ENCODE measurements around the gene KHDC1L. TPM values are rescaled to one million over a fixed set of nuclear protein-coding genes. Genes with fewer than 3 reads are reported as not detected.
"Not testable (repeated sequence)": the region's sequence is repeated elsewhere in the genome, so short reads cannot be mapped to it uniquely, and the experiment has no call there.

The KHDC1L gene
- total RNA-seq, 1 experiment from 2014 or later, result not detected

GRCh38 chr6:73227606-73228255, 2.4 kb upstream of the KHDC1L start:
- in situ Hi-C loops (cut with HindIII; ENCODE audit: low pct_unique_long_range_greater_than_20kb, low sequenced_read_pairs), result no loop called here
- DNase-seq (ENCODE audit: low read depth, low spot score), result no peak

- DNase-seq (ENCODE audit: low read depth, low spot score), result no peak
- in situ Hi-C loops (cut with HindIII; ENCODE audit: low pct_unique_long_range_greater_than_20kb, low sequenced_read_pairs), result no loop called here
These were observed 8.4 kb downstream of the KHDC1L start for GRCh38 chr6:73216859-73217258.

DNA sequence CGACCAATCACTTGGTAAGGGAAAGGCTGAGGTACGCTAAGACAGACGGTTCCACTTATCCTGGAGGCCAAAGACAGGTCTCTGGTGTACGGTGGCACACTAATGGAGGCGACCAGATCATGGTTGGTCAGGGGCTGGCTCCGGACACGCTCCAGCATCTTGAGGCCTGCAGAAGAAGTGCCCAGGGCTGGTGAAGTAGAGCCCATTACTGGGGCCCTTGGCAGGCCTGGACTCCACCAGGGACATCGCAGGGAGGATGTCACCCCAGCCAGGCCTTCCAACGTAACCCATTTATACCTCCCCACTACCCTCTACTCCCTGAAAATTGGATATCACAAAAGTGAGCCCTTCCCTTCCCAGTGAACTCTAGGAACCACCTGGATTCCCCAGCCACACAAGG, 16.2 kb downstream of the KHDC1L start:
- no peak for DNase-seq (ENCODE audit: low read depth, low spot score)

GRCh38 chr6:73207221-73207837, 18.0 kb downstream of the KHDC1L start:
- DNase-seq (ENCODE audit: low read depth, low spot score), result no peak
- in situ Hi-C loops (cut with HindIII; ENCODE audit: low pct_unique_long_range_greater_than_20kb, low sequenced_read_pairs), result no loop called here

More for the DNA sequence above, 16.2 kb downstream of the KHDC1L start:
- in situ Hi-C loops (cut with HindIII; ENCODE audit: low pct_unique_long_range_greater_than_20kb, low sequenced_read_pairs), result no loop called here

DNA sequence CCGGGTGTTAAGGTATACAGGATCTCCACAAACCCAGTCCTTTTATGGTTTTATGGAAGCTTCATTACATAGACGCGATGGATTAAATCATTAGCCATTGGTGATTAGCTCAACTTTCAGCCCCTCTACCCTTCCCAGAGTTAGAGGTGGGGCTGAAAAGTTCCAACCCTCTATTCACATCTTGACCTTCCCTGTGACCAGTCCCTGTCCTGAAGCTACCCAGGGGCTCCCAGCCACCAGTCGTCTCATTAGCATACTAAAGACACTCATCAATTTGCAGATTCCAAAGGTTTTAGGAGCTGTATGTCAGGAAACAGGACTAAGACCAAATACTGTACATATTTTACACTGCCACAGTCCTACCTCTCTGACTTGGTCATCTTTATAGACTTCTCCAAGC, 21.0 kb downstream of the KHDC1L start:
- DNase-seq (ENCODE audit: low read depth, low spot score), result no peak
- in situ Hi-C loops (cut with HindIII; ENCODE audit: low pct_unique_long_range_greater_than_20kb, low sequenced_read_pairs), result no loop called here

DNA sequence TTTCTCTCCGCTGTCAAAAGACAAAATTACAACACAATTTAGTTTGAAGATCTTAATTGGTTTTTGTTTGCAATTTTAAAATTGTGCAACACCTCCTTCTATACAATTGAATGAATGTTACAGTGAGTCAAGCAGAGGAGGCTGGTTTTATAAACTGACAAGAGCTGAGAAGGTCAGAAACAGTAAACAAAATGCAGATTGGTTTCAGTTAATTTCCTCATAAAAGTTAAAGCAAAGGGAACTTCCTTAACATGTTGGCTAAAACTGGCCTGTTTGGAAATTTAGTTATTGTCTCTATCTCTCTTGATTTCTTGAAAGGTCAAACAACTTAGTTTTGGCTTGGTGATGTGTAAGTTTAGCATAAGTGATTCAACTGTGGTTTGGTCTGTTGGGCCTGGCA, 22.2 kb downstream of the KHDC1L start:
- in situ Hi-C loops (cut with HindIII; ENCODE audit: low pct_unique_long_range_greater_than_20kb, low sequenced_read_pairs), result no loop called here
- no peak for DNase-seq (ENCODE audit: low read depth, low spot score)

DNA sequence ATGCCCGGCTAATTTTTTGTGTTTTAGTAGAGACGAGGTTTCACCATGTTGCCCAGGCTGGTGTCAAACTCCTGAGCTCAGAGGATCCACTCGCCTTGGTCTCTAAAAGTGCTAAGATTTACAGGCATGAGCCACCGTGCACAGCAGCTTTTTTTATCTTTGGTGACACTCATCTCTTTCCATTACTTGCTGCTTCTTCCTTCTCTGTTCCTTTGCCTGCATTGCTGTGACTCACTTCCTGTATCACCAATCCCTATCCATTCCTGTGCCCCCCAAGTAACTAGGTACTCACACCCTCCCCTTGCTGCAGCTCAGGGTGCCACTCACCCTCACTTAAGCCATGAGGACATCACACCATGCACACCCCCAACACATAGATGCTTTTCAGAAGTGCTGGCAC, 24.6 kb downstream of the KHDC1L start:
- in situ Hi-C loops (cut with HindIII; ENCODE audit: low pct_unique_long_range_greater_than_20kb, low sequenced_read_pairs), result no loop called here
- DNase-seq (ENCODE audit: low read depth, low spot score), result no peak

- DNase-seq (ENCODE audit: low read depth, low spot score), result no peak
- in situ Hi-C loops (cut with HindIII; ENCODE audit: low pct_unique_long_range_greater_than_20kb, low sequenced_read_pairs), result no loop called here
These were observed 25.0 kb downstream of the KHDC1L start for GRCh38 chr6:73200247-73200646.

- in situ Hi-C loops (cut with HindIII; ENCODE audit: low pct_unique_long_range_greater_than_20kb, low sequenced_read_pairs), result no loop called here
- DNase-seq (ENCODE audit: low read depth, low spot score), result no peak
These were observed 30.6 kb downstream of the KHDC1L start for GRCh38 chr6:73194744-73195143.

DNA sequence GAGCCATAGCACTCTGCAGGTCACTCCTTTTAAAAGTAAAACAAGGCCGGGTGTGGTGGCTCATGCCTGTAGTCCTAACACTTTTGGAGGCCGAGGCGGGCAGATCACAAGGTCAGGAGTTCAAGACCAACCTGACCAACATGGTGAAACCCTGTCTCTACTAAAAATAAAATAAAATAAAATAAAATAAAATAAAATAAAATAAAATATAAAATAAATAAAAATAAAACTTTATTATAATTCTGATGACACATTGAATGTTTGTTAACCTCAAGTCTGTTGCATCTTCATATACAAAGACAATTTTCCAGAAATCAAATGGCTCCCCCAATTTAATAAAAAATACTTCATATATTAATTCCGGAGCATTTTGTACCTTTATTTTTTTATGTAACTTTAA, 32.0 kb downstream of the KHDC1L start:
- in situ Hi-C loops (cut with HindIII; ENCODE audit: low pct_unique_long_range_greater_than_20kb, low sequenced_read_pairs); DNase-seq (ENCODE audit: low read depth, low spot score): not testable (repeated sequence)

DNA sequence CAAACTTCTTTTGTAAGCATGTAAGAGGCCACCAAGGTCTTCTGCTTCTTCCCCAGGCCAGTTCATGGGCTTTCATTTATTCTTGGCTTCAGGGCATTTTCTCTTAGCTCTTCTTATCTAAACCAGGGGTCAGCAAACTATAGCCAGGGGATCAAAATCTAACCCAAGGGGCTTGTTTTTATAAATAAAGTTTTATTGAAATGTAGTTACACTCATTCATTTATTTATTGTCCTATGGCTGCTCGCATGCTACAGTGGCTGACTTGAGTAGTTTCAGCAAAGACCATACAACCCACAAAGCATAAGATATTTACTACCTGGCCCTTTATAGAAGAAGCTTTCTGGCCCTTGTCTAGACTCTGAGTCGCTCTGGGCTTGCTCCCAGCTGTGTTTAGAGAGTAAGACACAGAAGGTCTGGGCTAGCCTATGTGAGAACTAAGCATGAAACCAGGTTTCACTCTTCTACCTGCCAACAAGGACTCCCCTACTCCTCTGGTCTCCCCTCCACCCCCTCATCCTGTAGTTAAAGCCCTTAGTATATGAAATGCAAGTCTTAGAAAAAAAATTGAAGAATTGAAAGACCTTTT, 43.2 kb downstream of the KHDC1L start:
- in situ Hi-C loops (cut with HindIII; ENCODE audit: low pct_unique_long_range_greater_than_20kb, low sequenced_read_pairs), result no loop called here
- no peak for DNase-seq (ENCODE audit: low read depth, low spot score)

DNA sequence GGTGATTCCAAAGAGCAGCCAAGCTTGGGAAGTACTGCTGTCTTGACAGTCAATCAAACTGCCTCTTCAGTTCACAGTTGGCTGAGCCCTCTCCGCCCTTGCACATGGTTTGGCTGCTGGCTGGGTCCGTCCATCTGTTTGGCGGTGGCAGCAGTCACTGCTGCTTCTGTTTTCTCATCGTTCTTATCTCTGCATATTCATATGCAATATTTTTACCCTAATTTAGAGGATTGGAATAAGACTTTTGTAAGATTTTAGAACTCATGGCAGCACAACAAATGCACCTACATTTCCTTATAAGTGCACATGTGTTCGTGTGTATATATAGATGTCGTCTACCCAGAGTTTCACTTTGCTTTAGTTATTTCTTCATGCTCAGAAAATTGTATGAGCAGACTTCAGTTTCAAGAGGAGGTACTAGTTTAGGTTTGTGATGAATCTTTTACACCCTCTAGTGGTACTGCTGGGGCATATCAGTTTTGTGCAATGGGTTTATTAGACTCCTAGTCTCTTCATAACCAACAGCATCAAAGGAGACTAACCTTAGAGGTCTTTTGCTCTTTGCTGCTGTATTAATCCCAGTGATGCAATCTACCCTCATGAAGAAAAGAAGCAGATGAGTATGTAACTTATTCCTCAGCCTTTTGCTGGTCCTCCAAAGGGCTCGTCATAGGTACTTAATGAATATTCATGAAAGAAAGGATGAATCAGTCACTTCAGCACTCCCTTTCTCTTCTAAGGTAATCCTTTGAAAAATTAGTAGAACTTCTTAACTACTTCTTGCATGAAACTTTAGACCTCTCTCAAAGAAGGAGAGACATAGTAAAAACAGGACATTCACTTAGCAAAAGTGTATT, 44.3 kb downstream of the KHDC1L start:
- in situ Hi-C loops (cut with HindIII; ENCODE audit: low pct_unique_long_range_greater_than_20kb, low sequenced_read_pairs), result no loop called here
- DNase-seq (ENCODE audit: low read depth, low spot score), result peak; percentile 79

- peak; percentile 2 for DNase-seq (ENCODE audit: low read depth, low spot score)
- in situ Hi-C loops (cut with HindIII; ENCODE audit: low pct_unique_long_range_greater_than_20kb, low sequenced_read_pairs), result no loop called here
These were observed 45.1 kb downstream of the KHDC1L start for GRCh38 chr6:73180076-73180738.

- DNase-seq (ENCODE audit: low read depth, low spot score), result no peak
- in situ Hi-C loops (cut with HindIII; ENCODE audit: low pct_unique_long_range_greater_than_20kb, low sequenced_read_pairs), result no loop called here
These were observed 47.9 kb downstream of the KHDC1L start for GRCh38 chr6:73177221-73177944.

GRCh38 chr6:73176057-73176456, 49.2 kb downstream of the KHDC1L start:
- in situ Hi-C loops (cut with HindIII; ENCODE audit: low pct_unique_long_range_greater_than_20kb, low sequenced_read_pairs), result no loop called here

DNA sequence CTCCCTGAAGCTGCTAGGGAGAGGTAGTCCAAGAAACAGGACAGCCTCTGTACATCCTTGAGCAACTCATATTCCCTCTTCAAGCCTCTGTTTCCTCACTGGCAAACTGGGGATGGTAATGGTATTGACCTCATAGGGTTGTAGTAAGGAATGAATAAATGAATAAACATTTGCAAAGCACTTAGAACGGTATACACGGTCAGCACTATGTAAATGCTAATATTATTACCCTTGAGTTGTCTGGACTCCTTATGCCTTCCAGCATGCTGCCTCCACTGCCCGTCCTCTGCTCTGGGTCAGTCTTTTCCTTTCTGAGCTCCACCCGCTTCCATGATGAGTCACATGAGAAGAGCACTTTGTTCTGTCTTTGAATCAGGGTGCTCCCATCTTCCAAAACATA, 50.6 kb downstream of the KHDC1L start:
- no peak for DNase-seq (ENCODE audit: low read depth, low spot score)
- in situ Hi-C loops (cut with HindIII; ENCODE audit: low pct_unique_long_range_greater_than_20kb, low sequenced_read_pairs), result no loop called here

More at GRCh38 chr6:73176057-73176456, 49.2 kb downstream of the KHDC1L start:
- DNase-seq (ENCODE audit: low read depth, low spot score), result no peak

Measured in SK-MEL-5 (cell line).